SU-DHL-6 (cell line): Measurements from ENCODE around the gene WNT10A.
"Not testable (repeated sequence)": the region's sequence is repeated elsewhere in the genome, so short reads cannot be mapped to it uniquely, and the experiment has no call there.

Source experiments
- EZH2phosphoT487 ChIP-seq: fragments of 200-600 bp; sonication (generic), shearing (Covaris generic); conservative IDR thresholded peaks from 2 replicates; pipeline ENCODE4 v1.6.1; 2018; ENCODE audit warnings: mild to moderate bottlenecking, antibody characterized with exemption, low read length, moderate library complexity, mixed read lengths
- TF ChIP-seq, protein P1 (sequence below): fragments of 200-600 bp; sonication (generic); IDR thresholded peaks from one replicate; pipeline ENCODE4 v1.5.1; 2017; ENCODE audit warnings: antibody characterized with exemption, mild to moderate bottlenecking, low read length, moderate library complexity; ENCODE audit not compliant: insufficient read depth, poor library complexity, severe bottlenecking

- TF ChIP-seq, protein P1, sequence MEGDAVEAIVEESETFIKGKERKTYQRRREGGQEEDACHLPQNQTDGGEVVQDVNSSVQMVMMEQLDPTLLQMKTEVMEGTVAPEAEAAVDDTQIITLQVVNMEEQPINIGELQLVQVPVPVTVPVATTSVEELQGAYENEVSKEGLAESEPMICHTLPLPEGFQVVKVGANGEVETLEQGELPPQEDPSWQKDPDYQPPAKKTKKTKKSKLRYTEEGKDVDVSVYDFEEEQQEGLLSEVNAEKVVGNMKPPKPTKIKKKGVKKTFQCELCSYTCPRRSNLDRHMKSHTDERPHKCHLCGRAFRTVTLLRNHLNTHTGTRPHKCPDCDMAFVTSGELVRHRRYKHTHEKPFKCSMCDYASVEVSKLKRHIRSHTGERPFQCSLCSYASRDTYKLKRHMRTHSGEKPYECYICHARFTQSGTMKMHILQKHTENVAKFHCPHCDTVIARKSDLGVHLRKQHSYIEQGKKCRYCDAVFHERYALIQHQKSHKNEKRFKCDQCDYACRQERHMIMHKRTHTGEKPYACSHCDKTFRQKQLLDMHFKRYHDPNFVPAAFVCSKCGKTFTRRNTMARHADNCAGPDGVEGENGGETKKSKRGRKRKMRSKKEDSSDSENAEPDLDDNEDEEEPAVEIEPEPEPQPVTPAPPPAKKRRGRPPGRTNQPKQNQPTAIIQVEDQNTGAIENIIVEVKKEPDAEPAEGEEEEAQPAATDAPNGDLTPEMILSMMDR: not testable (repeated sequence)
- not testable (repeated sequence) for TF ChIP-seq EZH2phosphoT487
These were observed 49.8 kb downstream of the WNT10A start for GRCh38 chr2:218930488-218930887.
